Osteocyte (in vitro differentiated cells): ENCODE data around the gene LPAR2. TPM values are rescaled to one million over a fixed set of nuclear protein-coding genes. Genes with fewer than 3 reads are reported as not detected.
A peak's percentile ranks its signal among the peaks of the same experiment; 100 is the strongest.

ENCODE experiments used
- DNase-seq: peaks from one replicate; pipeline ENCODE4 v3.0.0; 2021; ENCODE audit warnings: mixed read lengths; ENCODE audit not compliant: unreplicated experiment; ENCODE audit errors: extremely low spot score
- H3K27ac Mint-ChIP-seq: one replicate; pipeline ENCODE4 v1.8.0; 2021; ENCODE audit warnings: mild to moderate bottlenecking, mixed read lengths; ENCODE audit not compliant: unreplicated experiment
- H3K27me3 Mint-ChIP-seq: one replicate; pipeline ENCODE4 v1.8.0; 2021; ENCODE audit warnings: mixed read lengths; ENCODE audit not compliant: unreplicated experiment
- H3K36me3 Mint-ChIP-seq: one replicate; pipeline ENCODE4 v1.8.0; 2021; ENCODE audit warnings: mixed read lengths; ENCODE audit not compliant: unreplicated experiment
- H3K4me1 Mint-ChIP-seq: one replicate; pipeline ENCODE4 v1.8.0; 2021; ENCODE audit warnings: mixed read lengths; ENCODE audit not compliant: unreplicated experiment
- H3K4me3 Mint-ChIP-seq: one replicate; pipeline ENCODE4 v1.8.0; 2021; ENCODE audit warnings: mild to moderate bottlenecking, moderate library complexity, mixed read lengths; ENCODE audit not compliant: unreplicated experiment
- H3K9me3 Mint-ChIP-seq: one replicate; pipeline ENCODE4 v1.8.0; 2021; ENCODE audit warnings: mixed read lengths; ENCODE audit not compliant: unreplicated experiment
- CTCF ChIP-seq: fragments of 200-600 bp; sonication (generic); IDR thresholded peaks from 2 replicates; pipeline ENCODE4 v1.5.0; 2021; ENCODE audit warnings: antibody characterized with exemption, mild to moderate bottlenecking, moderate library complexity
- total RNA-seq: library from RNA; stranded (reverse); gene quantifications from 2 replicates; pipeline ENCODE4 v1.2.1, GENCODE V29; 2021

The LPAR2 gene
- total RNA-seq, 1 donor from 2014 or later = 7.4 TPM

DNA sequence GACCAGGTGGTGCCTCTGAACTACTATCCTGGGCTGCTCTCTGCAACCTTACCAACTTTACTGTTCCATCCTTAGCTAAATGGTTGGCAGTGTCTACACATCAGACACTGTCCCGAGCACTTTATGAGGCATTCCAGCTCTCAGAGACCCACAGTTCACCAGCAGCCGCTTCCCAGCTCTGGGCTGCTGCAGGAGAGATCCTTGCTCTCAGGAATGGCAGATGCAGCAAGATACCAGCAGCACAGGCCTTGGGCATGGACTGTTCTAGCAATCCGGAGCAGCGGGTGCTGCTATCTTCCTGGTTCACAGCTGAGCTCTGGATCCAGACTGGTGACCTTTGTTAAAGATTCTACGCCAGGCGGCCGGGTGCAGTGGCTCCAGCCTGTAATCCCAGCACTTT is 3.3 kb upstream of the LPAR2 start:
- Mint-ChIP-seq H3K4me3 (no peak overlapping the region), H3K9me3 (no peaks in the 10 kb centered on the region), H3K4me1 (peaks cover 10% of the 10 kb centered on the region), H3K27me3 (no peaks in the 10 kb centered on the region), H3K27ac (no peak overlapping the region), H3K36me3 (peaks cover 18% of the 10 kb centered on the region)
- no peak for TF ChIP-seq CTCF
- DNase-seq = no peak

GRCh38 chr19:19630426-19630825 is 2.4 kb upstream of the LPAR2 start:
- no peaks in the 10 kb centered on the region for H3K9me3 Mint-ChIP-seq
- no peak overlapping the region for H3K27ac Mint-ChIP-seq
- no peaks in the 10 kb centered on the region for H3K27me3 Mint-ChIP-seq
- TF ChIP-seq CTCF = no peak
- H3K4me1 Mint-ChIP-seq = peaks cover 10% of the 10 kb centered on the region
- no peak overlapping the region for H3K4me3 Mint-ChIP-seq
- peaks cover 15% of the 10 kb centered on the region for H3K36me3 Mint-ChIP-seq
- no peak for DNase-seq

GRCh38 chr19:19630062-19630414 is 2.0 kb upstream of the LPAR2 start:
- no peak for DNase-seq
- H3K27ac Mint-ChIP-seq = no peak overlapping the region
- H3K4me3 Mint-ChIP-seq = no peak overlapping the region
- H3K36me3 Mint-ChIP-seq = peaks cover 15% of the 10 kb centered on the region
- H3K4me1 Mint-ChIP-seq = peaks cover 10% of the 10 kb centered on the region
- TF ChIP-seq CTCF = no peak
- no peaks in the 10 kb centered on the region for H3K27me3 Mint-ChIP-seq
- no peaks in the 10 kb centered on the region for H3K9me3 Mint-ChIP-seq

- H3K9me3 Mint-ChIP-seq = no peaks in the 10 kb centered on the region
- H3K4me3 Mint-ChIP-seq = peak overlapping the region; percentile 74
- peaks cover 7% of the 10 kb centered on the region for H3K36me3 Mint-ChIP-seq
- H3K27ac Mint-ChIP-seq = peak overlapping the region; percentile 18
- DNase-seq = no peak
- H3K27me3 Mint-ChIP-seq = no peaks in the 10 kb centered on the region
- no peak for TF ChIP-seq CTCF
- H3K4me1 Mint-ChIP-seq = peaks cover 10% of the 10 kb centered on the region
Measured at GRCh38 chr19:19628501-19629134, 598 bp upstream of the LPAR2 start.

GRCh38 chr19:19626516-19627472 is 1.2 kb downstream of the LPAR2 start:
- no peak for TF ChIP-seq CTCF
- Mint-ChIP-seq H3K27me3 (no peaks in the 10 kb centered on the region), H3K4me1 (peaks cover 10% of the 10 kb centered on the region), H3K27ac (no peak overlapping the region), H3K9me3 (no peaks in the 10 kb centered on the region), H3K4me3 (peak overlapping the region; percentile 74), H3K36me3 (no peaks in the 10 kb centered on the region)
- DNase-seq = no peak
